Ovary (tissue), 9 donors: ENCODE results near the gene TTC33. TPM values are rescaled to one million over a fixed set of nuclear protein-coding genes. Genes with fewer than 3 reads are reported as not detected.

ENCODE experiments used
- DNase-seq, 5 donors: peaks; one replicate each; pipeline ENCODE4 v3.0.0-alpha.2; 2019 to 2020
- H3K27ac ChIP-seq, 2 donors: fragments of 200-600 bp; one replicate each; pipeline versions ENCODE4 v1.5.1 to v1.8.0; 2019 to 2022
- H3K27me3 ChIP-seq: fragments of 200-600 bp; one replicate; pipeline ENCODE4 v1.8.0; 2022
- H3K36me3 ChIP-seq: fragments of 200-600 bp; sonication (generic); one replicate; pipeline ENCODE4 v1.5.1; 2019
- H3K4me1 ChIP-seq: one replicate; pipeline ENCODE4 v1.8.1; 2013; ENCODE audit warnings: mild to moderate bottlenecking, moderate library complexity; ENCODE audit not compliant: insufficient read depth
- H3K4me3 ChIP-seq: fragments of 200-600 bp; sonication (generic); one replicate; pipeline ENCODE4 v1.5.1; 2017
- H3K9me3 ChIP-seq, 2 donors: fragments of 200-600 bp in 1 of 2; sonication (generic) in 1 of 2; one replicate each; pipeline versions ENCODE4 v1.5.1 to v1.8.1; 2013 to 2019; ENCODE audit warnings: mild to moderate bottlenecking in 1 of 2, moderate library complexity in 1 of 2
- EP300 ChIP-seq: sonication (generic); formaldehyde crosslinking; IDR thresholded peaks from one replicate; pipeline ENCODE4 v1.6.1; 2017; ENCODE audit warnings: antibody characterized with exemption
- POLR2A ChIP-seq: fragments of 450-650 bp; IDR thresholded peaks from one replicate; pipeline ENCODE4 v1.6.1; 2017; ENCODE audit warnings: antibody characterized with exemption, mild to moderate bottlenecking, moderate library complexity
- WGBS, 3 donors: extraction: QIAGEN DNeasy Blood & Tissue Kit in 1 of 3; methylation state at CpG; one replicate each; pipeline versions ENCODE4 v1.1.5 to v1.1.7; 2013 to 2017; 5-methylcytosine and 5-hydroxymethylcytosine counted together
- intact Hi-C, 4 donors: fragments of 100-400 bp; cut with DNase I; formaldehyde crosslinking; loops; one replicate each; pipeline versions ENCODE4 v1.11.0 to v1.15.1; 2022 to 2023
- polyA plus RNA-seq, 2 donors: library from polyadenylated mRNA; stranded (reverse); fragments of 200-250 nt in 1 of 2; fragments of 350-450 nt in 1 of 2; fragmentation: Illumina TruSeq in 1 of 2; extraction: RNeasy Lipid Tissue Mini Kit (QIAGEN cat#74804) in 1 of 2; gene quantifications; one replicate each; pipeline ENCODE4 v1.2.3, GENCODE V29; 2013 to 2014
- total RNA-seq, 7 donors: library from RNA; depleted of rRNA in 2 of 7; stranded (reverse); fragments of >200 nt in 2 of 7; fragmentation: NEBNext Ultra II Directional in 3 of 7; extraction: Animal tissue kit (Norgen Biotek cat#: 25700) in 3 of 7; gene quantifications; one replicate each; pipeline versions ENCODE4 v1.1.0 to v1.2.4, GENCODE V29; 2016 to 2023
- TF ChIP-seq, protein P1 (sequence below), 3 donors: fragments of 450-650 bp in 2 of 3; fragments of 200-600 bp in 1 of 3; IDR thresholded peaks; one replicate each; pipeline versions ENCODE4 v1.5.1 to v1.8.0; 2016 to 2022; ENCODE audit warnings: antibody characterized with exemption in 3 of 3, mild to moderate bottlenecking in 1 of 3
- donor health status: DM: no; HTN: no; CAD: no; lungs with moderate emphysema.
- donor health status: DM: no; HTN: no; CAD: no.
- donor health status: Bipolar disorder and iron deficiency.
- donor health status: DM: yes; HTN: yes; CAD: no.
- donor health status: DM: no; HTN: no; CAD: no.
- donor health status: DM: yes; HTN: yes; CAD: no.

The TTC33 gene
- total and polyA plus RNA-seq, 9 donors = 10.6 to 26.0 (median 18.8) TPM

GRCh38 chr5:40524677-40525076 lies 231.1 kb downstream of the TTC33 start:
- no peak for TF ChIP-seq EP300
- TF ChIP-seq POLR2A = no peak
- TF ChIP-seq, protein P1, sequence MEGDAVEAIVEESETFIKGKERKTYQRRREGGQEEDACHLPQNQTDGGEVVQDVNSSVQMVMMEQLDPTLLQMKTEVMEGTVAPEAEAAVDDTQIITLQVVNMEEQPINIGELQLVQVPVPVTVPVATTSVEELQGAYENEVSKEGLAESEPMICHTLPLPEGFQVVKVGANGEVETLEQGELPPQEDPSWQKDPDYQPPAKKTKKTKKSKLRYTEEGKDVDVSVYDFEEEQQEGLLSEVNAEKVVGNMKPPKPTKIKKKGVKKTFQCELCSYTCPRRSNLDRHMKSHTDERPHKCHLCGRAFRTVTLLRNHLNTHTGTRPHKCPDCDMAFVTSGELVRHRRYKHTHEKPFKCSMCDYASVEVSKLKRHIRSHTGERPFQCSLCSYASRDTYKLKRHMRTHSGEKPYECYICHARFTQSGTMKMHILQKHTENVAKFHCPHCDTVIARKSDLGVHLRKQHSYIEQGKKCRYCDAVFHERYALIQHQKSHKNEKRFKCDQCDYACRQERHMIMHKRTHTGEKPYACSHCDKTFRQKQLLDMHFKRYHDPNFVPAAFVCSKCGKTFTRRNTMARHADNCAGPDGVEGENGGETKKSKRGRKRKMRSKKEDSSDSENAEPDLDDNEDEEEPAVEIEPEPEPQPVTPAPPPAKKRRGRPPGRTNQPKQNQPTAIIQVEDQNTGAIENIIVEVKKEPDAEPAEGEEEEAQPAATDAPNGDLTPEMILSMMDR (IDR thresholded peaks at IDR 0.05) = no peak
- intact Hi-C loops = no loop called here
- Histone ChIP-seq H3K27me3 (peaks cover 2% of the 10 kb centered on the region), H3K4me3 (no peak overlapping the region), H3K36me3 (no peaks in the 10 kb centered on the region), H3K4me1 (no peaks in the 10 kb centered on the region), H3K9me3 (no peaks in the 10 kb centered on the region), H3K27ac (no peak overlapping the region)
- no peak for DNase-seq
- 70 to 86% (median 81%) methylated on average over 1 of the region's 1 CpG for whole genome bisulfite sequencing, 3 donors

GRCh38 chr5:40521925-40522324 lies 233.8 kb downstream of the TTC33 start:
- no peak overlapping the region for H3K4me3 ChIP-seq
- no peak for TF ChIP-seq EP300
- TF ChIP-seq, protein P1 (IDR thresholded peaks at IDR 0.05) = no peak
- TF ChIP-seq POLR2A = no peak
- peaks cover 2% of the 10 kb centered on the region for H3K27me3 ChIP-seq
- intact Hi-C loops = no loop called here
- no peak overlapping the region for H3K27ac ChIP-seq
- H3K9me3 ChIP-seq = no peaks in the 10 kb centered on the region
- no peak for DNase-seq
- no peaks in the 10 kb centered on the region for H3K4me1 ChIP-seq
- H3K36me3 ChIP-seq = no peaks in the 10 kb centered on the region

- WGBS, 3 donors = 17 to 45% (median 24%) methylated on average over 3 of the region's 3 CpGs
- Histone ChIP-seq H3K4me3 (no peak overlapping the region), H3K36me3 (no peaks in the 10 kb centered on the region), H3K27ac (no peak overlapping the region), H3K9me3 (no peaks in the 10 kb centered on the region), H3K27me3 (no peaks in the 10 kb centered on the region), H3K4me1 (no peaks in the 10 kb centered on the region)
- intact Hi-C loops = no loop called here
- DNase-seq = no peak
- TF ChIP-seq POLR2A (no peak), EP300 (no peak)
- TF ChIP-seq, protein P1 (IDR thresholded peaks at IDR 0.05) = no peak
Observed at GRCh38 chr5:40521108-40521785, 234.5 kb downstream of the TTC33 start.

DNA sequence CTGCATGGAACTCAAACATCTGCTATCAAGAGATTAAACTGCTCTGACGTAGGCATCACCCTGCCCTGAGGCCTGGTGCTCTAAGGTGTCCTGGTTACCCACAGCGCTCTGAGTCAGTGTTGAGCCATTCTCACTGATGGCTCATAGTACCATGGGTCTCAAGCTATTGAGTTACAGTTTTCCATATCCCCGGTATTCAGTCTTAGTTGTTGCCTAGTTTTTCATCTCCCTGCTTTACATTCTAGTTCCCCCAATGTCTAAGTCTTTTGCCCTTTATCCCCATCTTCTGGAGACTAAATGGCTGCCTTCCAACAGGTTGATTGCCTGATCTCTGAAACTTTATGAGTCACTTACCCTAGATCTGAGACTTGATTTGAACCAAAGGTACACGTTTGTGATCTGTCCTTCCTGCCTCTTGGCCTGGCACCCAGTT lies 237.3 kb downstream of the TTC33 start:
- Histone ChIP-seq H3K27ac (no peak overlapping the region), H3K4me1 (no peaks in the 10 kb centered on the region), H3K27me3 (no peaks in the 10 kb centered on the region), H3K9me3 (no peaks in the 10 kb centered on the region), H3K4me3 (no peak overlapping the region), H3K36me3 (no peaks in the 10 kb centered on the region)
- intact Hi-C loops = no loop called here
- TF ChIP-seq POLR2A (no peak), EP300 (no peak)
- TF ChIP-seq, protein P1 (IDR thresholded peaks at IDR 0.05) = no peak
- 84 to 85% (median 84%) methylated on average over 4 of the region's 4 CpGs for WGBS, 3 donors
- DNase-seq = no peak
